DND-41 (cell line): ENCODE data around the gene FBXW2.

Experiments
- ATAC-seq: fragments of 200-7000 bp; cut with Tn5 transposase; 3 replicates; pipeline ENCODE4 v1.9.1; 2021; ENCODE audit warnings: low read depth; ENCODE audit not compliant: insufficient read depth
- DNase-seq: peaks from one replicate; pipeline ENCODE4 v3.0.0-alpha.2; 2020
- H2AFZ ChIP-seq: 2 replicates; pipeline ENCODE4 v1.6.0; 2012; ENCODE audit warnings: low read depth, low read length
- H3K27ac ChIP-seq: 2 replicates; pipeline ENCODE4 v1.5.1; 2012; ENCODE audit warnings: low read length, inconsistent platforms
- H3K27me3 ChIP-seq: fragments of 200-600 bp; sonication (generic); 2 replicates; pipeline ENCODE4 v1.6.0; 2012; ENCODE audit warnings: low read length, mild to moderate bottlenecking, inconsistent platforms; ENCODE audit not compliant: insufficient read depth, poor library complexity
- H3K36me3 ChIP-seq: 2 replicates; pipeline ENCODE4 v1.5.1; 2012; ENCODE audit warnings: low read length, inconsistent platforms; ENCODE audit not compliant: insufficient read depth
- H3K4me1 ChIP-seq: 2 replicates; pipeline ENCODE4 v1.5.1; 2012; ENCODE audit warnings: mild to moderate bottlenecking, low read length; ENCODE audit not compliant: insufficient read depth
- H3K4me2 ChIP-seq: 2 replicates; pipeline ENCODE4 v1.6.0; 2012; ENCODE audit warnings: mild to moderate bottlenecking, moderate library complexity, low read length, inconsistent platforms; ENCODE audit not compliant: insufficient read depth
- H3K4me3 ChIP-seq, 2 experiments: fragments of 200-600 bp in 1 of 2; shearing (Covaris generic) in 1 of 2; 2 replicates each; pipeline ENCODE4 v1.5.1; 2012 to 2016; ENCODE audit warnings: inconsistent platforms in 2 of 2, low read length in 2 of 2, mild to moderate bottlenecking in 2 of 2, low read depth in 1 of 2, moderate library complexity in 1 of 2
- H3K79me2 ChIP-seq: 2 replicates; pipeline ENCODE4 v1.6.0; 2012; ENCODE audit warnings: low read length, inconsistent platforms; ENCODE audit not compliant: insufficient read depth
- H3K9ac ChIP-seq: 2 replicates; pipeline ENCODE4 v1.6.0; 2012; ENCODE audit warnings: low read depth, mild to moderate bottlenecking, inconsistent platforms, low read length, moderate library complexity
- H3K9me3 ChIP-seq: 2 replicates; pipeline ENCODE4 v1.5.1; 2012; ENCODE audit warnings: low read length, moderate library complexity, mild to moderate bottlenecking, inconsistent platforms; ENCODE audit not compliant: insufficient read depth, severe bottlenecking
- H4K20me1 ChIP-seq: 2 replicates; pipeline ENCODE4 v1.6.0; 2012; ENCODE audit warnings: low read length; ENCODE audit not compliant: insufficient read depth
- CTCF ChIP-seq: IDR thresholded peaks from 2 replicates; pipeline ENCODE4 v1.5.1; 2012; ENCODE audit warnings: borderline replicate concordance, low read length, moderate library complexity, mild to moderate bottlenecking; ENCODE audit not compliant: poor library complexity, severe bottlenecking; ENCODE audit errors: extremely low read depth
- EZH2 ChIP-seq: IDR thresholded peaks from 3 replicates; pipeline ENCODE4 v1.6.1; 2012; ENCODE audit warnings: borderline replicate concordance, low read depth, mild to moderate bottlenecking, moderate library complexity, low read length, inconsistent platforms; ENCODE audit not compliant: severe bottlenecking

Gene FBXW2

GRCh38 chr9:120740132-120740531 is 53.1 kb downstream of the FBXW2 start:
- no peak overlapping the region for H3K4me3 ChIP-seq
- no peak overlapping the region for H3K4me2 ChIP-seq
- ATAC-seq = no peak
- no peak overlapping the region for H3K27ac ChIP-seq
- H3K4me1 ChIP-seq = no peaks in the 10 kb centered on the region
- H3K36me3 ChIP-seq = no peaks in the 10 kb centered on the region
- TF ChIP-seq CTCF (no peak), EZH2 (no peak)
- H2AFZ ChIP-seq = no peak overlapping the region
- H3K79me2 ChIP-seq = no peaks in the 10 kb centered on the region
- H3K9me3 ChIP-seq = no peaks in the 10 kb centered on the region
- H4K20me1 ChIP-seq = no peaks in the 10 kb centered on the region
- no peak for DNase-seq
- H3K27me3 ChIP-seq = no peaks in the 10 kb centered on the region
- H3K9ac ChIP-seq = no peak overlapping the region

- H3K79me2 ChIP-seq = no peaks in the 10 kb centered on the region
- no peak for DNase-seq
- no peaks in the 10 kb centered on the region for H3K36me3 ChIP-seq
- TF ChIP-seq EZH2 (no peak), CTCF (no peak)
- H4K20me1 ChIP-seq = no peaks in the 10 kb centered on the region
- no peaks in the 10 kb centered on the region for H3K4me1 ChIP-seq
- ATAC-seq = no peak
- H3K4me3 ChIP-seq = no peak overlapping the region
- no peak overlapping the region for H3K4me2 ChIP-seq
- H3K27me3 ChIP-seq = no peaks in the 10 kb centered on the region
- H2AFZ ChIP-seq = no peak overlapping the region
- H3K9me3 ChIP-seq = no peaks in the 10 kb centered on the region
- no peak overlapping the region for H3K27ac ChIP-seq
- no peak overlapping the region for H3K9ac ChIP-seq
Measured at GRCh38 chr9:120737416-120738165, 55.6 kb downstream of the FBXW2 start.

- no peaks in the 10 kb centered on the region for H3K27me3 ChIP-seq
- H3K9me3 ChIP-seq = no peaks in the 10 kb centered on the region
- no peak overlapping the region for H3K9ac ChIP-seq
- H3K79me2 ChIP-seq = no peaks in the 10 kb centered on the region
- H3K4me1 ChIP-seq = no peaks in the 10 kb centered on the region
- DNase-seq (no peak), ATAC-seq (no peak)
- no peak overlapping the region for H2AFZ ChIP-seq
- no peak overlapping the region for H3K4me3 ChIP-seq
- no peak overlapping the region for H3K27ac ChIP-seq
- no peaks in the 10 kb centered on the region for H4K20me1 ChIP-seq
- H3K36me3 ChIP-seq = no peaks in the 10 kb centered on the region
- no peak for TF ChIP-seq EZH2
- no peak for TF ChIP-seq CTCF
- no peak overlapping the region for H3K4me2 ChIP-seq
Measured at GRCh38 chr9:120736881-120737280, 56.3 kb downstream of the FBXW2 start.
